ENCODE data around the gene SPG21. TPM values are rescaled to one million over a fixed set of nuclear protein-coding genes. Genes with fewer than 3 reads are reported as not detected.

The SPG21 gene
- total and polyA plus RNA-seq, 2 donors (not counting 1 experiment from before 2014, with no cell fraction given) = 43.7 to 94.4 TPM

DNA sequence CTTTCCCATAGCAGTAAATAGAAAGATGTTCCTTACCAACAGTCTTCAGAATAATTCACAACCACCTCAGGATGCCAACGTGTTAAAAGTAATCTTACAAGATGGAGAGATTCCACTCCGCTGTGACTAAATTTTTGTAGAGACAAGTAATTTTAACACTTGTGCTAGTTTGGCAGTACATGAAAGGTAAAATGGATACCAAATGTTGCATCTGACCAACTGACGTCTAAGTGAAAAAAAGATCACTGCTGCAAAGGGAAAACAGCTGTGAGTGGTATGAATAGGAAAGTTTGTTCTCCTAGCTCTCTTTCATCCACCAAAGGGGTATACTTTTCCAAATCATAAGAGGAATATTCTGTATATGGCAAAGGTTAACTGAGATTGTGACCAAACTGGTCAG, 2.6 kb downstream of the SPG21 start:
- intact Hi-C loops (cut with micrococcal nuclease) = no loop called here
- peaks cover 0 to 6% of the 10 kb centered on the region in 2 experiments for H3K36me3 ChIP-seq (replicated peaks in 1 of 2; ENCODE audit: control extremely low read depth in 1 of 2, control insufficient read depth in 1 of 2, extremely low read depth in 1 of 2, insufficient read depth in 2 of 2, low read length in 1 of 2)
- H3K27ac ChIP-seq (ENCODE audit: low read length in 2 of 2) = no peak overlapping the region
- no peak overlapping the region for H3K4me2 ChIP-seq (replicated peaks; ENCODE audit: low read depth, low read length, poor library complexity, severe bottlenecking)
- peaks cover 34 to 40% of the 10 kb centered on the region in 2 donors for H3K4me1 ChIP-seq (ENCODE audit: control insufficient read depth in 2 of 2, insufficient read depth in 2 of 2, low read length in 2 of 2)
- CTCF ChIA-PET = interaction anchor here (0.7 to 0.8 kb wide), 2 partner anchors 176 to 289 kb away, joined by 3 read pairs; no protein-coding TSS in a partner anchor
- no CpG with 5 or more reads among the region's 3 CpGs for WGBS (ENCODE audit: insufficient coverage)
- POLR2A ChIA-PET = no interaction called here
- no peak for DNase-seq
- H2AFZ ChIP-seq (ENCODE audit: insufficient read depth, low read depth, low read length, poor library complexity, severe bottlenecking) = no peak overlapping the region
- H3K4me1 Mint-ChIP-seq = peaks cover 52% of the 10 kb centered on the region
- no peak overlapping the region for H3K9ac ChIP-seq (ENCODE audit: low read length)
- H3K9me3 ChIP-seq (ENCODE audit: control extremely low read depth in 1 of 3, control insufficient read depth in 2 of 3, insufficient read depth in 1 of 3, low read length in 2 of 3) = no peaks in the 10 kb centered on the region
- H3K27me3 ChIP-seq (replicated peaks in 1 of 4; ENCODE audit: control extremely low read depth in 1 of 4, control insufficient read depth in 3 of 4, insufficient read depth in 4 of 4, low read length in 3 of 4) = no peaks in the 10 kb centered on the region
- H3K27me3 Mint-ChIP-seq = no peaks in the 10 kb centered on the region
- peak overlapping the region; percentile 62 for H3K4me3 Mint-ChIP-seq
- no peak for TF ChIP-seq EZH2 (IDR thresholded peaks at IDR 0.05; ENCODE audit: borderline replicate concordance, insufficient read depth, low read depth, low read length, poor library complexity, severe bottlenecking)
- TF ChIP-seq, protein P1, sequence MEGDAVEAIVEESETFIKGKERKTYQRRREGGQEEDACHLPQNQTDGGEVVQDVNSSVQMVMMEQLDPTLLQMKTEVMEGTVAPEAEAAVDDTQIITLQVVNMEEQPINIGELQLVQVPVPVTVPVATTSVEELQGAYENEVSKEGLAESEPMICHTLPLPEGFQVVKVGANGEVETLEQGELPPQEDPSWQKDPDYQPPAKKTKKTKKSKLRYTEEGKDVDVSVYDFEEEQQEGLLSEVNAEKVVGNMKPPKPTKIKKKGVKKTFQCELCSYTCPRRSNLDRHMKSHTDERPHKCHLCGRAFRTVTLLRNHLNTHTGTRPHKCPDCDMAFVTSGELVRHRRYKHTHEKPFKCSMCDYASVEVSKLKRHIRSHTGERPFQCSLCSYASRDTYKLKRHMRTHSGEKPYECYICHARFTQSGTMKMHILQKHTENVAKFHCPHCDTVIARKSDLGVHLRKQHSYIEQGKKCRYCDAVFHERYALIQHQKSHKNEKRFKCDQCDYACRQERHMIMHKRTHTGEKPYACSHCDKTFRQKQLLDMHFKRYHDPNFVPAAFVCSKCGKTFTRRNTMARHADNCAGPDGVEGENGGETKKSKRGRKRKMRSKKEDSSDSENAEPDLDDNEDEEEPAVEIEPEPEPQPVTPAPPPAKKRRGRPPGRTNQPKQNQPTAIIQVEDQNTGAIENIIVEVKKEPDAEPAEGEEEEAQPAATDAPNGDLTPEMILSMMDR (IDR thresholded peaks at IDR 0.05) = no peak
- peaks cover 62% of the 10 kb centered on the region for H3K79me2 ChIP-seq (ENCODE audit: control insufficient read depth, insufficient read depth, low read length)
- H4K20me1 ChIP-seq (ENCODE audit: control insufficient read depth, insufficient read depth, low read length, poor library complexity, severe bottlenecking) = no peaks in the 10 kb centered on the region
- H3K4me3 ChIP-seq (ENCODE audit: control extremely low read depth in 1 of 5, extremely low read depth in 1 of 5, insufficient read depth in 1 of 5, low read depth in 2 of 5, low read length in 4 of 5) = no peak overlapping the region
- H3K9me3 Mint-ChIP-seq (ENCODE audit: insufficient read depth) = no peaks in the 10 kb centered on the region
- peak overlapping the region; percentile 21 for H3K27ac Mint-ChIP-seq
- no peak for ATAC-seq (ENCODE audit: low read depth)

DNA sequence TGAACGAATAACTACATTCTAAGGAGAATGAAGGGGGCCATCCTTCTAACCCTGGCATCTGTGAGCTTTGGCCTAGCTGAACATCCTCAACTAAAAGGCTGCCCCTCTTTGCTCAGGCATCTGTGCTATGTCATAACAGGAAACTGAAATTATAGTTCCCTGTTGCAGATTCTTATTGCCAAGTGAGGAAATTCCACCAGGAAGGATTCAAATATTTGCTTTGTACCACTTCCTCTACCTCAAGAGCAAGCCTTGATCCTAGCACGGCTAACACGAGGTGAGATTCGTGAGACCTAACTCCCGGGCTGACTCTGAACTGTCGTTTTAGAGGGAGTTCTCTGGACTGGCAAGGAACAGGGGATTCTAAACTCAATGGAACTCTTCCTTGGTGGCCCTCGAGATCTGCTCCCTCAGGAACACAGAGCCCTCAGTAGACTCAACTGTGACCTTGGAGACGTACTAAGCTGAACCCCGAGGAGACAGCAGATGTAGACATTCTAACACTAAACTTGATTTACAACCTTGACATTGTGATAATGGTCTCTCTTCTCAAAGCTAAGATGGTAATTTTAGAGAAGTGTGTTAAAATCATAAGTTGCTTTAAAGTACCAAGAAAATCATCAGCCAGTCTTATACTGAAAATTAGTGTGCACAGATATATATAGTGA, 4.2 kb downstream of the SPG21 start:
- Histone ChIP-seq H2AFZ (ENCODE audit: insufficient read depth, low read depth, low read length, poor library complexity, severe bottlenecking) (no peak overlapping the region), H4K20me1 (ENCODE audit: control insufficient read depth, insufficient read depth, low read length, poor library complexity, severe bottlenecking) (no peaks in the 10 kb centered on the region), H3K36me3 (replicated peaks in 1 of 2; ENCODE audit: control extremely low read depth in 1 of 2, control insufficient read depth in 1 of 2, extremely low read depth in 1 of 2, insufficient read depth in 2 of 2, low read length in 1 of 2) (peaks cover 0 to 13% of the 10 kb centered on the region in 2 experiments), H3K9me3 (ENCODE audit: control extremely low read depth in 1 of 3, control insufficient read depth in 2 of 3, insufficient read depth in 1 of 3, low read length in 2 of 3) (no peaks in the 10 kb centered on the region), H3K4me1 (ENCODE audit: control insufficient read depth in 2 of 2, insufficient read depth in 2 of 2, low read length in 2 of 2) (peaks cover 34 to 38% of the 10 kb centered on the region in 2 donors), H3K4me3 (ENCODE audit: control extremely low read depth in 1 of 5, extremely low read depth in 1 of 5, insufficient read depth in 1 of 5, low read depth in 2 of 5, low read length in 4 of 5) (no peak overlapping the region), H3K79me2 (ENCODE audit: control insufficient read depth, insufficient read depth, low read length) (peaks cover 69% of the 10 kb centered on the region), H3K27me3 (replicated peaks in 1 of 4; ENCODE audit: control extremely low read depth in 1 of 4, control insufficient read depth in 3 of 4, insufficient read depth in 4 of 4, low read length in 3 of 4) (no peaks in the 10 kb centered on the region), H3K27ac (ENCODE audit: low read length in 2 of 2) (peak overlapping the region; percentile 36 to 55), H3K9ac (ENCODE audit: low read length) (no peak overlapping the region), H3K4me2 (replicated peaks; ENCODE audit: low read depth, low read length, poor library complexity, severe bottlenecking) (peak overlapping the region; percentile 59)
- 18% methylated on average over 6 of the region's 9 CpGs for WGBS (ENCODE audit: insufficient coverage)
- Mint-ChIP-seq H3K4me1 (peaks cover 49% of the 10 kb centered on the region), H3K27me3 (no peaks in the 10 kb centered on the region), H3K27ac (peak overlapping the region; percentile 47), H3K9me3 (ENCODE audit: insufficient read depth) (no peaks in the 10 kb centered on the region), H3K4me3 (peak overlapping the region; percentile 30)
- TF ChIP-seq, protein P1 (IDR thresholded peaks at IDR 0.05) = no peak
- TF ChIP-seq EZH2 (IDR thresholded peaks at IDR 0.05; ENCODE audit: borderline replicate concordance, insufficient read depth, low read depth, low read length, poor library complexity, severe bottlenecking) = no peak
- ATAC-seq (ENCODE audit: low read depth) = no peak
- POLR2A ChIA-PET = no interaction called here
- CTCF ChIA-PET = interaction anchor here (1.3 to 1.7 kb wide), 2 partner anchors 15 to 24 kb away, joined by 3 to 4 read pairs; no protein-coding TSS in a partner anchor
- intact Hi-C loops (cut with micrococcal nuclease) = no loop called here
- no peak for DNase-seq

Data from B cell (primary cell).